Measurements from ENCODE around the gene BAD.

Gene BAD

DNA sequence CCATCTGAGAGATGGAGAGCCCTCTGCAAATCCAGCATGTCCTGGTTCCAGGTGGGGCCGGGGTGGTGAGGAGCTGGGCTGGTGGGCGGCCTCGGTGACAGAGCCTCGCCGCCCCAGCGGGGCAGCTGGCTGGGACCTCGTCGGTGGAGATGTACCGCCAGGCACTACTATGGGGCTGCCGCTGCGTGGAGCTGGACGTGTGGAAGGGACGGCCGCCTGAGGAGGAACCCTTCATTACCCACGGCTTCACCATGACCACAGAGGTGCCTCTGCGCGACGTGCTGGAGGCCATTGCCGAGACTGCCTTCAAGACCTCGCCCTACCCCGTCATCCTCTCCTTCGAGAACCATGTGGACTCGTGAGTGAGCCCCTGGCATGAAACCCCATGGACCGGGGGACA is 26.1 kb downstream of the BAD start:
- TF ChIP-seq, protein P1, sequence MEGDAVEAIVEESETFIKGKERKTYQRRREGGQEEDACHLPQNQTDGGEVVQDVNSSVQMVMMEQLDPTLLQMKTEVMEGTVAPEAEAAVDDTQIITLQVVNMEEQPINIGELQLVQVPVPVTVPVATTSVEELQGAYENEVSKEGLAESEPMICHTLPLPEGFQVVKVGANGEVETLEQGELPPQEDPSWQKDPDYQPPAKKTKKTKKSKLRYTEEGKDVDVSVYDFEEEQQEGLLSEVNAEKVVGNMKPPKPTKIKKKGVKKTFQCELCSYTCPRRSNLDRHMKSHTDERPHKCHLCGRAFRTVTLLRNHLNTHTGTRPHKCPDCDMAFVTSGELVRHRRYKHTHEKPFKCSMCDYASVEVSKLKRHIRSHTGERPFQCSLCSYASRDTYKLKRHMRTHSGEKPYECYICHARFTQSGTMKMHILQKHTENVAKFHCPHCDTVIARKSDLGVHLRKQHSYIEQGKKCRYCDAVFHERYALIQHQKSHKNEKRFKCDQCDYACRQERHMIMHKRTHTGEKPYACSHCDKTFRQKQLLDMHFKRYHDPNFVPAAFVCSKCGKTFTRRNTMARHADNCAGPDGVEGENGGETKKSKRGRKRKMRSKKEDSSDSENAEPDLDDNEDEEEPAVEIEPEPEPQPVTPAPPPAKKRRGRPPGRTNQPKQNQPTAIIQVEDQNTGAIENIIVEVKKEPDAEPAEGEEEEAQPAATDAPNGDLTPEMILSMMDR (IDR thresholded peaks at IDR 0.05; ENCODE audit: insufficient read depth, missing control alignments) = no peak
- FAIRE-seq (no peak), DNase-seq (ENCODE audit: insufficient read length, low spot score) (no peak)

DNA sequence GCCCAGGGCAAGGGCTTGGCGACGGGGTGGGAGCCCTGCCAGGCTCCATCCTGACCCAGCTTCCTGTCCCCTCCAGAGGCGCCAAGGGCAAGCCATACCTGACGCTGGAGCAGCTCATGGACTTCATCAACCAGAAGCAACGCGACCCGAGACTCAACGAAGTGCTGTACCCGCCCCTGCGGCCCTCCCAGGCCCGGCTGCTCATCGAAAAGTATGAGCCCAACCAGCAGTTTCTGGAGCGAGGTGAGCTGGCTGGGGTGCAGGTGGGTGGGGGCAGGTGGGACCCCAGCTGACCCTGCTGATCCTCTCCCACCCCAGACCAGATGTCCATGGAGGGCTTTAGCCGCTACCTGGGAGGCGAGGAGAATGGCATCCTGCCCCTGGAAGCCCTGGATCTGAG is 28.2 kb downstream of the BAD start:
- DNase-seq (ENCODE audit: insufficient read length, low spot score) (no peak), FAIRE-seq (no peak)
- TF ChIP-seq, protein P1 (IDR thresholded peaks at IDR 0.05; ENCODE audit: insufficient read depth, missing control alignments) = no peak

DNA sequence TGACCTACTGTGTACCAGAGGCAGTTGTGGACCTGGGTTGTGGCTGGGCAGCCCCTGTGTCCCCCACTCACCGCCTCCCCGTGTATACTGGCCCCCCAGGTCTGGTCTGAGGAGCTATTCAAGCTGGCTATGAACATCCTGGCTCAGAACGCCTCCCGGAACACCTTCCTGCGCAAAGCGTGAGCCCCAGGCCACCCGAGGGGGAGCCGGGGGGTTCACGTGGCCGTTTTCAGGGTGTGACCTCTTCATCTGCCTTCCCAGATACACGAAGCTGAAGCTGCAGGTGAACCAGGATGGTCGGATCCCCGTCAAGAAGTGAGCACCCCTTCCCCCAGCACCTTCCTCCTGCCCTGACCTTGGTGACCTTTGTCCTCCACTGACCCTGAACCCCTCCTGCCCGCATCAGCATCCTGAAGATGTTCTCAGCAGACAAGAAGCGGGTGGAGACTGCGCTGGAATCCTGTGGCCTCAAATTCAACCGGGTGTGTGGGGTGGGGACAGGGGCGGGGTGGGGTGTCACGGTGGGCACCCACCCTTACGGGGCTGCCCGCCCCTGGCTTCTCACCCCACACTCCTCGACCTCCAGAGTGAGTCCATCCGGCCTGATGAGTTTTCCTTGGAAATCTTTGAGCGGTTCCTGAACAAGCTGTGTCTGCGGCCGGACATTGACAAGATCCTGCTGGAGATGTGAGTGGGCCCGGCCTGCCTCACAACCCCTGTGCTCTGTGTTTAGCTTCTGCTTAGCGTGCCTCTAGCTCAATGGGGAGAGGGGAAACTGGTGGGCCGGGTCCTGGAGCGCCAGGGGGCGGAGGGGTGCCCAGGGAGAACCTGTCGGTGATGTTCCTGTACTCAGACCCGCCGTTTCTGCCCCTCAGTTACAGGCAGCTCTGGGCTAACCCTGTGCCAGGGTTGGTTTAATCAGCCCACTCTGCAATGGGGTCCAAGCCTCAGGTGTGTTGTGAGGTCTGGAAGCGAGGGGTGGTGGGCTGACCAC is 29.0 kb downstream of the BAD start:
- no peak for FAIRE-seq
- DNase-seq (ENCODE audit: insufficient read length, low spot score) = no peak
- TF ChIP-seq, protein P1 (IDR thresholded peaks at IDR 0.05; ENCODE audit: insufficient read depth, missing control alignments) = no peak

DNA sequence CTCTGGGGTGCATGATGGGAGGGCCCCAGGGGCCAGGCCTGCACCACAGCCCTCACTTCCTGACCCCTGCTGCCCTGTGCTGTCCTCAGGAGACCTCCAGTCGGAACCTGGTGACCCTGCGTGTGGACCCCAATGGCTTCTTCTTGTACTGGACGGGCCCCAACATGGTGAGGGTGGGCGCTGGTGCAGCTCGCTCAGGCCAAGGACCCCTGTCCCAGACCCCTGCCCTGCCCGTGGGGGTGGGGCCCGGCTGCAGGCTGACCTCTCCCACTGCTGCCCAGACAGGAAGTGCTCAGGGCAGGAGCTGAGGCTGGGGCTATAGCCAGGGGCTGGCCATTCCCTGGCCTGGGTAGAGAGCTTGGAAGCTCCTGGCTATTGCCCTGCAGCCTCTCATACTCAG is 30.1 kb downstream of the BAD start:
- TF ChIP-seq, protein P1 (IDR thresholded peaks at IDR 0.05; ENCODE audit: insufficient read depth, missing control alignments) = no peak
- FAIRE-seq = no peak

DNA sequence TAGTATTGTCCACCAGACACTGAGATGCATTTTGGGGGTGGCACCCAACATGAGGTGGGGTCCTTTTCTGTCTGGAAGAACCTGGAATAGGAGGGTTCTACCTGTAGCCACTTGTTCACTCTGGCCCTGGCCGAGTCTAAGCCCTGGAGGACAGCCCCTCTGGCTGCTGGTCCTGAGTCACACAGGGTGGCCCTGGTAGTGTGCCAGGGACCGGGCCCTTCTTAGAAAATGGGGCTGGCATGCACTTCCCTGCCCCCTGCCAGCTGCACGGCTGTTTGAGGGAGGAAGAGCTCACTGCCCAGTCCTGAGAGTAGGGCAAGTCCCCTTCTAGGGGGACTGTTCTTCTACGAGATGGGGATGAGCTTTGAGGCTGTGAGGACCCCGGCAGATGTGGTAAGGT is 31.0 kb downstream of the BAD start:
- FAIRE-seq (no peak), DNase-seq (ENCODE audit: insufficient read length, low spot score) (no peak)
- TF ChIP-seq, protein P1 (IDR thresholded peaks at IDR 0.05; ENCODE audit: insufficient read depth, missing control alignments) = no peak

More for the DNA sequence above, 30.1 kb downstream of the BAD start:
- DNase-seq (ENCODE audit: insufficient read length, low spot score) = no peak

DNA sequence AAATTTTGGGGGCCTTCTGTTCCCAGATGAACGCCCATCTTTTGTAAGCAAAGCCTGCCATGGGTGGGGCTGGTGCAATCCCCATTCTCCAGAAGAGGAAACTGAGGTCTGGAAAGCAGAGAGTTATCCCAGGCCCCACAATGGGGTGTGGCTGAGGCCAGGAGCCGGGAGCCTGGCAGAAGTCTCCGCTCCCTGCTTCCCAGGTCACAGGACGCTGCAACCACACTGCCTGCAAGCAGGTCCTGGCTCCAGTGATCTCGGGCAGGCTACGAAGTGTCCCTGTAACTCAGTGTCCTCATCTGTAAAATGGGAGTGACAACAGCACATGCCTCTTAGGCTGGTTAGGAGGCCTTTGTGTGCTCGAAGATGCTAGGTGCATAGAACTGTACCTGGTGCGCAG is 31.4 kb downstream of the BAD start:
- TF ChIP-seq, protein P1 (IDR thresholded peaks at IDR 0.05; ENCODE audit: insufficient read depth, missing control alignments) = no peak
- DNase-seq (ENCODE audit: insufficient read length, low spot score) (no peak), FAIRE-seq (no peak)
